ENCODE measurements around the gene BSND. TPM values are rescaled to one million over a fixed set of nuclear protein-coding genes. Genes with fewer than 3 reads are reported as not detected.
"Not testable (repeated sequence)": the region's sequence is repeated elsewhere in the genome, so short reads cannot be mapped to it uniquely, and the experiment has no call there.

Gene BSND
- total RNA-seq, 3 donors from 2014 or later, result not detected

GRCh38 chr1:54962612-54963395 lies 35.9 kb upstream of the BSND start:
- no peak overlapping the region for H3K4me3 ChIP-seq
- ATAC-seq (no peak), DNase-seq (no peak)
- no peaks in the 10 kb centered on the region for H3K36me3 ChIP-seq (ENCODE audit: low read depth)
- intact Hi-C loops (cut with DNase I, micrococcal nuclease), result no loop called here
- peaks cover 5% of the 10 kb centered on the region for H3K9me3 ChIP-seq
- TF ChIP-seq CTCF (IDR thresholded peaks at IDR 0.05), result no peak
- no peaks in the 10 kb centered on the region for H3K4me1 ChIP-seq (ENCODE audit: low read depth)

GRCh38 chr1:54963829-54964228 lies 34.9 kb upstream of the BSND start:
- H3K36me3 ChIP-seq (ENCODE audit: low read depth); ATAC-seq; intact Hi-C loops (cut with DNase I, micrococcal nuclease); DNase-seq; H3K4me1 ChIP-seq (ENCODE audit: low read depth); H3K4me3 ChIP-seq; H3K9me3 ChIP-seq: not testable (repeated sequence)

GRCh38 chr1:54965624-54966340 lies 33.0 kb upstream of the BSND start:
- Histone ChIP-seq H3K36me3 (ENCODE audit: low read depth) (no peaks in the 10 kb centered on the region), H3K4me3 (no peak overlapping the region), H3K9me3 (no peaks in the 10 kb centered on the region), H3K4me1 (ENCODE audit: low read depth) (no peaks in the 10 kb centered on the region)
- no peak for TF ChIP-seq CTCF (IDR thresholded peaks at IDR 0.05)
- ATAC-seq (peak; percentile 62), DNase-seq (peak in 1 of 3 donors; percentile 54)
- intact Hi-C loops (cut with DNase I, micrococcal nuclease), result no loop called here

GRCh38 chr1:54967372-54967771 lies 31.4 kb upstream of the BSND start:
- ATAC-seq (no peak), DNase-seq (no peak)
- Histone ChIP-seq H3K4me3 (no peak overlapping the region), H3K36me3 (ENCODE audit: low read depth) (no peaks in the 10 kb centered on the region), H3K9me3 (no peaks in the 10 kb centered on the region), H3K4me1 (ENCODE audit: low read depth) (no peaks in the 10 kb centered on the region)
- TF ChIP-seq CTCF (IDR thresholded peaks at IDR 0.05), result no peak
- intact Hi-C loops (cut with DNase I, micrococcal nuclease), result no loop called here

GRCh38 chr1:54968551-54968950 lies 30.2 kb upstream of the BSND start:
- no peak for DNase-seq

More at GRCh38 chr1:54968551-54968950, 30.2 kb upstream of the BSND start:
- Histone ChIP-seq H3K36me3 (ENCODE audit: low read depth) (no peaks in the 10 kb centered on the region), H3K4me1 (ENCODE audit: low read depth) (no peaks in the 10 kb centered on the region), H3K9me3 (no peaks in the 10 kb centered on the region), H3K4me3 (no peak overlapping the region)
- no peak for TF ChIP-seq CTCF (IDR thresholded peaks at IDR 0.05)
- intact Hi-C loops (cut with DNase I, micrococcal nuclease), result no loop called here
- no peak for ATAC-seq
